Right ventricle myocardium inferior (tissue), 1 donor: ENCODE data around the gene NDUFAF5. TPM values are rescaled to one million over a fixed set of nuclear protein-coding genes. Genes with fewer than 3 reads are reported as not detected.
"Not testable (repeated sequence)": the region's sequence is repeated elsewhere in the genome, so short reads cannot be mapped to it uniquely, and the experiment has no call there.

Source experiments
- ATAC-seq: fragments of 200-7000 bp; cut with Tn5 transposase; one replicate; pipeline ENCODE4 v1.9.1; 2020; ENCODE audit warnings: mild to moderate bottlenecking, moderate library complexity
- DNase-seq: peaks from one replicate; pipeline ENCODE4 v3.0.0; 2021; ENCODE audit errors: missing footprints
- intact Hi-C: fragments of 100-400 bp; cut with DNase I; formaldehyde crosslinking; loops from one replicate; pipeline ENCODE4 v1.11.0; 2022
- long read RNA-seq: library from polyadenylated mRNA; unstranded; transcript quantifications from one replicate; pipeline ENCODE4 v2.0.0, GENCODE V29; 2021
- total RNA-seq: library from RNA; stranded (reverse); fragmentation: NEBNext Ultra II Directional; extraction: Animal tissue kit (Norgen Biotek cat#: 25700); gene quantifications from one replicate; pipeline ENCODE4 v1.2.1, GENCODE V29; 2021
- donor health status: DM: no; HTN: yes; CAD: no; lungs with severe emphysema.

The NDUFAF5 gene
- 71.6 TPM for total RNA-seq
- long read RNA-seq, full-length matches to known transcripts, result 11 of 13 reads
- long read RNA-seq, partial matches to known transcripts, result 0 of 13 reads
- long read RNA-seq, other reads (novel, unspliced or antisense), result 2 of 13 reads

- intact Hi-C loops, result loop anchor here (5.0 kb wide), 1 partner anchor 48 kb away; no protein-coding TSS in a partner anchor
- peak; percentile 98 for ATAC-seq
- DNase-seq, result peak; percentile 96
Measured at GRCh38 chr20:13784893-13785715, at the start of gene NDUFAF5, which contains the start of gene ESF1. Gene NDUFAF5, plus strand, starts transcription at chr20:13785028. Its CDS starts 41 bp downstream, at chr20:13785069. Gene ESF1, minus strand, starts transcription at chr20:13784919. Its CDS starts 1,779 bp downstream, at chr20:13783140.

- no peak for ATAC-seq
- intact Hi-C loops, result loop anchor here (5.0 kb wide), 1 partner anchor 46 kb away; the partner anchor contains the start of gene ESF1
- no peak for DNase-seq
Measured at GRCh38 chr20:13735826-13736225, 49.0 kb upstream of the NDUFAF5 start.

- DNase-seq (no peak), ATAC-seq (peak; percentile 85)
- intact Hi-C loops, result loop anchor here (5.0 kb wide), 1 partner anchor 46 kb away; the partner anchor contains the start of gene ESF1
Measured at GRCh38 chr20:13736436-13737191, 48.2 kb upstream of the NDUFAF5 start.

GRCh38 chr20:13738187-13738586 is 46.6 kb upstream of the NDUFAF5 start:
- intact Hi-C loops, result loop anchor here (5.0 kb wide), 1 partner anchor 44 kb away; the partner anchor contains the start of gene ESF1
- peak; percentile 4 for DNase-seq
- ATAC-seq, result not testable (repeated sequence)

GRCh38 chr20:13739731-13740649 is 44.8 kb upstream of the NDUFAF5 start:
- DNase-seq (no peak), ATAC-seq (no peak)
- intact Hi-C loops, result loop anchor here (5.0 kb wide), 1 partner anchor 42 kb away; the partner anchor contains the start of gene ESF1

- ATAC-seq, result no peak
- intact Hi-C loops, result no loop called here
- no peak for DNase-seq
Measured at GRCh38 chr20:13741879-13742278, 42.9 kb upstream of the NDUFAF5 start.

GRCh38 chr20:13744352-13744751 is 40.5 kb upstream of the NDUFAF5 start:
- no peak for DNase-seq
- no peak for ATAC-seq
- intact Hi-C loops, result no loop called here

GRCh38 chr20:13745784-13746183 is 39.0 kb upstream of the NDUFAF5 start:
- DNase-seq (no peak), ATAC-seq (no peak)
- intact Hi-C loops, result no loop called here

- intact Hi-C loops, result no loop called here
- DNase-seq (no peak), ATAC-seq (no peak)
Measured at GRCh38 chr20:13749811-13750210, 35.0 kb upstream of the NDUFAF5 start.

GRCh38 chr20:13753436-13754036 is 31.3 kb upstream of the NDUFAF5 start:
- no peak for ATAC-seq
- intact Hi-C loops, result no loop called here
- DNase-seq, result no peak

- ATAC-seq (no peak), DNase-seq (no peak)
- intact Hi-C loops, result no loop called here
Measured at GRCh38 chr20:13755809-13756208, 29.0 kb upstream of the NDUFAF5 start.

GRCh38 chr20:13756551-13756950 is 28.3 kb upstream of the NDUFAF5 start:
- DNase-seq (no peak), ATAC-seq (no peak)
- intact Hi-C loops, result no loop called here

- intact Hi-C loops, result no loop called here
- DNase-seq (no peak), ATAC-seq (no peak)
Measured at GRCh38 chr20:13758884-13759283, 25.9 kb upstream of the NDUFAF5 start.

GRCh38 chr20:13760451-13760946 is 24.3 kb upstream of the NDUFAF5 start:
- intact Hi-C loops, DNase-seq, ATAC-seq: not testable (repeated sequence)

GRCh38 chr20:13765299-13765698 is 19.5 kb upstream of the NDUFAF5 start:
- ATAC-seq (no peak), DNase-seq (no peak)
- intact Hi-C loops, result no loop called here

- intact Hi-C loops, result no loop called here
- DNase-seq (no peak), ATAC-seq (no peak)
Measured at GRCh38 chr20:13765868-13766416, 18.9 kb upstream of the NDUFAF5 start.

- no peak for DNase-seq
- no peak for ATAC-seq
- intact Hi-C loops, result loop anchor here (5.0 kb wide), 1 partner anchor 313 kb away; no protein-coding TSS in a partner anchor
Measured at GRCh38 chr20:13770141-13770540, 14.7 kb upstream of the NDUFAF5 start.
